ENCODE results near the gene FCER2. TPM values are rescaled to one million over a fixed set of nuclear protein-coding genes. Genes with fewer than 3 reads are reported as not detected.

FCER2 gene
- total RNA-seq, 2 experiments from 2014 or later = 3.3 to 4.6 TPM

DNA sequence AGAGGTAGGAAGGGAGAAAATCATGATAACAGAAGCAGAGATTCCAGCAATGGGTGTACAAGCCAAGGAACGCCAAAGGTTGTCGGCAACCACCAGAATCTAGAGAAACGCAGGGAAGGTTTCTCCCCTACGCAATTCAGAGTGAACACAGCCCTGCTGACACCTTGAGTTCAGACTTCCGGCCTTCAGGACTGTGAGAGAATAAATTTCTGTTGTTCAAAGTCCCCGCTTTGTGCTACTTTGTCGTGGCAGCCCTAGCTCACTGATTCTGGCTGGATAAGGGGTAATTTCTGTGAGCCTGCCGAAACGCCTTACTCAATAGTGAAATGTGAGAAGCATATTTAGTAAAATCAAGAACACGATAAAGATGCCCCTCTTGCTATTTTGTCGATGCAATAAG is 35.3 kb upstream of the FCER2 start:
- H3K9me2 ChIP-seq (ENCODE audit: insufficient read depth, low read length) = no peaks in the 10 kb centered on the region
- no peak for DNase-seq (ENCODE audit: low spot score)
- no peak overlapping the region for H3K27ac ChIP-seq (ENCODE audit: low read depth, low read length, poor library complexity, severe bottlenecking)
- ChIA-PET POLR2A (no interaction called here), CTCF (ENCODE audit: unreplicated experiment) (no interaction called here)
- no peak overlapping the region for H2AFZ ChIP-seq (ENCODE audit: low read length)
- no peaks in the 10 kb centered on the region for H3K36me3 ChIP-seq (ENCODE audit: insufficient read depth, low read length)
- H3K79me2 ChIP-seq (ENCODE audit: insufficient read depth, low read depth, low read length) = no peaks in the 10 kb centered on the region
- intact Hi-C loops (cut with micrococcal nuclease; ENCODE audit: unreplicated experiment) = no loop called here
- no peaks in the 10 kb centered on the region for H3K4me1 ChIP-seq (ENCODE audit: insufficient read depth, low read length, poor library complexity, severe bottlenecking)
- H3K4me2 ChIP-seq (ENCODE audit: low read length) = no peak overlapping the region
- H4K20me1 ChIP-seq (ENCODE audit: insufficient read depth, low read length) = no peaks in the 10 kb centered on the region
- TF ChIP-seq EZH2phosphoT487 (IDR thresholded peaks at IDR 0.05; ENCODE audit: borderline replicate concordance, low read depth, low read length) = no peak
- TF ChIP-seq, protein P1, sequence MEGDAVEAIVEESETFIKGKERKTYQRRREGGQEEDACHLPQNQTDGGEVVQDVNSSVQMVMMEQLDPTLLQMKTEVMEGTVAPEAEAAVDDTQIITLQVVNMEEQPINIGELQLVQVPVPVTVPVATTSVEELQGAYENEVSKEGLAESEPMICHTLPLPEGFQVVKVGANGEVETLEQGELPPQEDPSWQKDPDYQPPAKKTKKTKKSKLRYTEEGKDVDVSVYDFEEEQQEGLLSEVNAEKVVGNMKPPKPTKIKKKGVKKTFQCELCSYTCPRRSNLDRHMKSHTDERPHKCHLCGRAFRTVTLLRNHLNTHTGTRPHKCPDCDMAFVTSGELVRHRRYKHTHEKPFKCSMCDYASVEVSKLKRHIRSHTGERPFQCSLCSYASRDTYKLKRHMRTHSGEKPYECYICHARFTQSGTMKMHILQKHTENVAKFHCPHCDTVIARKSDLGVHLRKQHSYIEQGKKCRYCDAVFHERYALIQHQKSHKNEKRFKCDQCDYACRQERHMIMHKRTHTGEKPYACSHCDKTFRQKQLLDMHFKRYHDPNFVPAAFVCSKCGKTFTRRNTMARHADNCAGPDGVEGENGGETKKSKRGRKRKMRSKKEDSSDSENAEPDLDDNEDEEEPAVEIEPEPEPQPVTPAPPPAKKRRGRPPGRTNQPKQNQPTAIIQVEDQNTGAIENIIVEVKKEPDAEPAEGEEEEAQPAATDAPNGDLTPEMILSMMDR (conservative IDR thresholded peaks at IDR 0.05; ENCODE audit: low read length) = no peak
- BruUV-seq (replicated peaks) = no TSS peak
- no peak overlapping the region for H3K4me3 ChIP-seq (ENCODE audit: low read depth, low read length, poor library complexity, severe bottlenecking)
- no peaks in the 10 kb centered on the region for H3K9me3 ChIP-seq (ENCODE audit: low read length)

DNA sequence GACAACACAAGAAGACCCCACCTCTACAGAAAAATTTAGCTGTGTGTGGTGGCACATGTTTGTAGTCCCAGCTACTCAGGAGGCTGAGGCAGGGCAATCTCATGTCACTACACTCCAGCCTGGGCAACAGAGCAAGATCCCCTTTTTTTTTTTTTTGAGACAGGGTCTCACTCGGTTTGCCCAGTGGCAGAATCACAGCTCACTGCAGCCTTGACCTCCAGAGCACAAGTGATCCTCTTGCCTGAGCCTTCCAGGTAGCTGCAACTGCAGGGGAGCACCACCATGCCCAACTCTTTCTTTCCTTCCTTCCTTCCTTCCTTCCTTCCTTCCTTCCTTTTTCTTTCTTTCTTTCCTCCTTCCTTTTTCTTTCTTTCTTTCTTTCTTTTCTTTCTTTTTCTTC is 34.2 kb upstream of the FCER2 start:
- Histone ChIP-seq H3K4me2 (ENCODE audit: low read length) (no peak overlapping the region), H3K36me3 (ENCODE audit: insufficient read depth, low read length) (no peaks in the 10 kb centered on the region), H2AFZ (ENCODE audit: low read length) (no peak overlapping the region), H4K20me1 (ENCODE audit: insufficient read depth, low read length) (no peaks in the 10 kb centered on the region), H3K9me3 (ENCODE audit: low read length) (no peaks in the 10 kb centered on the region), H3K4me1 (ENCODE audit: insufficient read depth, low read length, poor library complexity, severe bottlenecking) (no peaks in the 10 kb centered on the region), H3K27ac (ENCODE audit: low read depth, low read length, poor library complexity, severe bottlenecking) (no peak overlapping the region), H3K4me3 (ENCODE audit: low read depth, low read length, poor library complexity, severe bottlenecking) (no peak overlapping the region), H3K9me2 (ENCODE audit: insufficient read depth, low read length) (no peaks in the 10 kb centered on the region), H3K79me2 (ENCODE audit: insufficient read depth, low read depth, low read length) (no peaks in the 10 kb centered on the region)
- intact Hi-C loops (cut with micrococcal nuclease; ENCODE audit: unreplicated experiment) = no loop called here
- ChIA-PET CTCF (ENCODE audit: unreplicated experiment) (no interaction called here), POLR2A (no interaction called here)
- no peak for TF ChIP-seq EZH2phosphoT487 (IDR thresholded peaks at IDR 0.05; ENCODE audit: borderline replicate concordance, low read depth, low read length)
- TF ChIP-seq, protein P1 (conservative IDR thresholded peaks at IDR 0.05; ENCODE audit: low read length) = no peak
- DNase-seq (ENCODE audit: low spot score) = no peak
- no TSS peak for BruUV-seq (replicated peaks)

DNA sequence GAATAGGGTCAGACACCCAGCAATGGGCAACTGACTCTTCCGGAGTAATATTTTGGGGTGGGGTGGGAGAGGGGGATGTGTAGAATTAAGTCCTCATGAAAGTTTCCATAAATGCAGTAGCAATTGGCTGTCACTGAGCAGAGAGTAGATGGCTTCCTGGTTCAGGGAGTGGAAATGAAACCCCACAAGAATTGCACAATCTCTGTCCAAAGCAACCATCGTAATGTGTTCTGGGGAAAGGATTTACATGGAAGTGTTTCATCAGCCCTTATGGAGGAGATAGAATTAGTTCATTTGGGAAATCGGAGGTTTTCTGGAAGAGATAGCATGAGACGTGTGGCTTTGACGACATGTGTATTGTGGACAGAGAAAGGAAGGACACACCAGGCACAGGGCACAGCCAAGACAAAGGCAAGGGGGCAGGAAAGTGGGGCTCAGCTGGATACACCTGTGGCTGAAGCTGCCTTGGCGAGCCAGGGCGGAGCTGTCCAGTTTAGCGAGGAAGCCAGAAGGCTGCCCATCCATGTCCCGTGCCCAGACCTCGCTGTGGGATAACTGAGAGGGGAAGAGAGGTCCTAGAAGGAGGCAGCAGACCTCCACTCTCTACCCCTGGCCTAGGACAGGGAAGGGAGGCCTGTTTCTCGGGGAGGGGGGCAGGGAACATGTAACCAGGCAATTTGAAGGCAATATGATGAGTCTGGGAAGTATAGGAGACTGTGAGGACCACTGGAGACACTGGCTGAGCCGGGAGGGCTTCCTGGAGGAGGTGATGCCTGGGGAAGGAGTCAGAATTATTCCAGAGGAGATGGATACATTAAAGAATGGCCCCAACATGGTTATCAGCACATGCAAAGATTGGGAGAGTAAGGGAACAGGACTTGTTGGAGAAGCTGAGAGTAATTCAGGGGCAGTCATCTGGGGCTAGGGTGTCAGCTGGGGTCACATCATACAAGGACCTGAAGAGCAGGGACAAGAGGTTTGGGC is 32.6 kb upstream of the FCER2 start:
- H3K9me2 ChIP-seq (ENCODE audit: insufficient read depth, low read length) = no peaks in the 10 kb centered on the region
- no peaks in the 10 kb centered on the region for H3K9me3 ChIP-seq (ENCODE audit: low read length)
- ChIA-PET POLR2A (no interaction called here), CTCF (ENCODE audit: unreplicated experiment) (no interaction called here)
- H3K79me2 ChIP-seq (ENCODE audit: insufficient read depth, low read depth, low read length) = no peaks in the 10 kb centered on the region
- intact Hi-C loops (cut with micrococcal nuclease; ENCODE audit: unreplicated experiment) = no loop called here
- no peak overlapping the region for H3K4me2 ChIP-seq (ENCODE audit: low read length)
- no peak for DNase-seq (ENCODE audit: low spot score)
- no TSS peak for BruUV-seq (replicated peaks)
- H3K27ac ChIP-seq (ENCODE audit: low read depth, low read length, poor library complexity, severe bottlenecking) = no peak overlapping the region
- no peaks in the 10 kb centered on the region for H3K36me3 ChIP-seq (ENCODE audit: insufficient read depth, low read length)
- TF ChIP-seq, protein P1 (conservative IDR thresholded peaks at IDR 0.05; ENCODE audit: low read length) = no peak
- no peak for TF ChIP-seq EZH2phosphoT487 (IDR thresholded peaks at IDR 0.05; ENCODE audit: borderline replicate concordance, low read depth, low read length)
- H3K4me3 ChIP-seq (ENCODE audit: low read depth, low read length, poor library complexity, severe bottlenecking) = no peak overlapping the region
- H2AFZ ChIP-seq (ENCODE audit: low read length) = no peak overlapping the region
- no peaks in the 10 kb centered on the region for H4K20me1 ChIP-seq (ENCODE audit: insufficient read depth, low read length)
- H3K4me1 ChIP-seq (ENCODE audit: insufficient read depth, low read length, poor library complexity, severe bottlenecking) = no peaks in the 10 kb centered on the region

All from OCI-LY7 (cell line).